Colonic mucosa (tissue), 4 donors: ENCODE results near the gene PGM1. TPM values are rescaled to one million over a fixed set of nuclear protein-coding genes. Genes with fewer than 3 reads are reported as not detected.

Experiments
- DNase-seq: peaks from one replicate; pipeline ENCODE4 v3.0.0-alpha.2; 2020
- H3K27ac ChIP-seq: fragments of 200-600 bp; one replicate; pipeline ENCODE4 v1.8.0; 2021
- H3K27me3 ChIP-seq: fragments of 200-600 bp; one replicate; pipeline ENCODE4 v1.8.0; 2021
- H3K36me3 ChIP-seq: fragments of 200-600 bp; one replicate; pipeline ENCODE4 v1.8.0; 2021
- H3K4me1 ChIP-seq: fragments of 200-600 bp; one replicate; pipeline ENCODE4 v1.8.0; 2021; ENCODE audit warnings: mild to moderate bottlenecking
- H3K4me3 ChIP-seq: fragments of 200-600 bp; one replicate; pipeline ENCODE4 v1.8.0; 2021
- H3K9ac ChIP-seq, 2 donors: one replicate each; pipeline ENCODE4 v1.7.0; 2013; ENCODE audit warnings: control low read depth in 2 of 2, low read depth in 2 of 2, low read length in 2 of 2
- H3K9me3 ChIP-seq: fragments of 200-600 bp; one replicate; pipeline ENCODE4 v1.8.0; 2021
- intact Hi-C: fragments of 100-400 bp; cut with DNase I; formaldehyde crosslinking; loops from one replicate; pipeline ENCODE4 v1.14.1; 2022
- total RNA-seq, 2 donors: library from RNA; stranded (reverse); fragmentation: NEBNext Ultra II Directional in 1 of 2; extraction: Animal tissue kit (Norgen Biotek cat#: 25700) in 1 of 2; gene quantifications; one replicate each; pipeline ENCODE4 v1.2.1, GENCODE V29; 2021
- TF ChIP-seq, protein P1 (sequence below): fragments of 200-600 bp; IDR thresholded peaks from one replicate; pipeline ENCODE4 v1.8.0; 2022; ENCODE audit warnings: antibody characterized with exemption, mild to moderate bottlenecking
- donor health status: healthy.
- donor health status: DM: no; HTN: no; CAD: no.
- donor health status: DM: no; HTN: no; CAD: no.

Gene PGM1
- total RNA-seq, 2 donors from 2014 or later, result 104 to 146 TPM

- TF ChIP-seq, protein P1, sequence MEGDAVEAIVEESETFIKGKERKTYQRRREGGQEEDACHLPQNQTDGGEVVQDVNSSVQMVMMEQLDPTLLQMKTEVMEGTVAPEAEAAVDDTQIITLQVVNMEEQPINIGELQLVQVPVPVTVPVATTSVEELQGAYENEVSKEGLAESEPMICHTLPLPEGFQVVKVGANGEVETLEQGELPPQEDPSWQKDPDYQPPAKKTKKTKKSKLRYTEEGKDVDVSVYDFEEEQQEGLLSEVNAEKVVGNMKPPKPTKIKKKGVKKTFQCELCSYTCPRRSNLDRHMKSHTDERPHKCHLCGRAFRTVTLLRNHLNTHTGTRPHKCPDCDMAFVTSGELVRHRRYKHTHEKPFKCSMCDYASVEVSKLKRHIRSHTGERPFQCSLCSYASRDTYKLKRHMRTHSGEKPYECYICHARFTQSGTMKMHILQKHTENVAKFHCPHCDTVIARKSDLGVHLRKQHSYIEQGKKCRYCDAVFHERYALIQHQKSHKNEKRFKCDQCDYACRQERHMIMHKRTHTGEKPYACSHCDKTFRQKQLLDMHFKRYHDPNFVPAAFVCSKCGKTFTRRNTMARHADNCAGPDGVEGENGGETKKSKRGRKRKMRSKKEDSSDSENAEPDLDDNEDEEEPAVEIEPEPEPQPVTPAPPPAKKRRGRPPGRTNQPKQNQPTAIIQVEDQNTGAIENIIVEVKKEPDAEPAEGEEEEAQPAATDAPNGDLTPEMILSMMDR, result no peak
- intact Hi-C loops, result no loop called here
Measured at GRCh38 chr1:63683759-63684158, 90.5 kb downstream of the PGM1 start.

DNA sequence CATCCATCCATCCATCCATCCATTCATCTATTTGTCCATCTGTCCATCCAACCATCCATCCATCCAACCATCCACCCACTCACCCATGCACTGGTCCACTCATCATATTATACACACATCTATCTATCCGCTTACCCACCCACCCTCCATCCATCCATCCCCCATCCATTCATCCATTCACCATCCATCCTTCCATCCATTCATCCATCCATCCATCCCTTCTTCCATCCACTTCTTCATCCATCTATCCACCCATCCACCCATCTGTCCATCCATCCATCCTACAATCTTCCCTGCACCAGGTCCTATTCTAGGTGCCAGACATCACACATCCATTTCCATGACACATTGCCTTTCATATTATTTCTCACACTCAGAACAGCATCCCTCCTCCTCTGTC lies 93.5 kb downstream of the PGM1 start:
- H3K9me3 ChIP-seq, result no peaks in the 10 kb centered on the region
- no peak overlapping the region for H3K4me3 ChIP-seq
- H3K27ac ChIP-seq, result no peak overlapping the region
- H3K27me3 ChIP-seq, result no peaks in the 10 kb centered on the region
- no peaks in the 10 kb centered on the region for H3K4me1 ChIP-seq
- H3K9ac ChIP-seq, result no peak overlapping the region
- intact Hi-C loops, result no loop called here
- no peaks in the 10 kb centered on the region for H3K36me3 ChIP-seq
- TF ChIP-seq, protein P1, result no peak
- DNase-seq, result no peak

More at GRCh38 chr1:63683759-63684158, 90.5 kb downstream of the PGM1 start:
- no peak overlapping the region for H3K4me3 ChIP-seq
- H3K27ac ChIP-seq, result no peak overlapping the region
- H3K27me3 ChIP-seq, result no peaks in the 10 kb centered on the region
- H3K36me3 ChIP-seq, result no peaks in the 10 kb centered on the region
- H3K9me3 ChIP-seq, result no peaks in the 10 kb centered on the region
- H3K9ac ChIP-seq, result no peak overlapping the region
- DNase-seq, result no peak
- no peaks in the 10 kb centered on the region for H3K4me1 ChIP-seq

DNA sequence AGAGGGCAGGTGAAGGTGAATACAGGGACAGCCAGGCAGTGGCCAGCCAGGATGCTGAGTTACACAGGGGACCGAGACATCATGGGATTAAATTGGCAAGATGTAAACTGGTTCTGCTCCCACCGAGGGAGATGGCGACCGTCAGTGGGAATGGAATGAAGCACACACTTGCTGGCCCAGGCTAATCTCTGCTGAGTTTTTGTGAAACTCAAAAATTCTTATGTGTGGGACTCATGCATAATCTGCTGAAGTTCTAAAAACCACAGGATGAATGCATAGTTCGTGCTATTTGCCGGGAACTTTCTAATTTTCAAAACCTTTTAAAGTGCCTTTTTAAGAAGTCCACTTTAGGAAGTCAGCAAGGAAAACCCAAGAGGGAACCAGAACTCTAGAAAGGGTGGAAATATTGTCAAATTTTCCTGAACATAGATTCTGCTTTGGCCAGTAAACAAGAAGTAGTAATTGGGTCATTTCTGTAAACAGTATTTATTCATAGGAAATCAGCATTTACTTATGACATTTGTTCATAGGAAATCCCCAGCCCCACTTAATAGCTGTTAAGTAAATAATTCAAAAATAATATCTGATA lies 95.2 kb downstream of the PGM1 start:
- intact Hi-C loops, result no loop called here

DNA sequence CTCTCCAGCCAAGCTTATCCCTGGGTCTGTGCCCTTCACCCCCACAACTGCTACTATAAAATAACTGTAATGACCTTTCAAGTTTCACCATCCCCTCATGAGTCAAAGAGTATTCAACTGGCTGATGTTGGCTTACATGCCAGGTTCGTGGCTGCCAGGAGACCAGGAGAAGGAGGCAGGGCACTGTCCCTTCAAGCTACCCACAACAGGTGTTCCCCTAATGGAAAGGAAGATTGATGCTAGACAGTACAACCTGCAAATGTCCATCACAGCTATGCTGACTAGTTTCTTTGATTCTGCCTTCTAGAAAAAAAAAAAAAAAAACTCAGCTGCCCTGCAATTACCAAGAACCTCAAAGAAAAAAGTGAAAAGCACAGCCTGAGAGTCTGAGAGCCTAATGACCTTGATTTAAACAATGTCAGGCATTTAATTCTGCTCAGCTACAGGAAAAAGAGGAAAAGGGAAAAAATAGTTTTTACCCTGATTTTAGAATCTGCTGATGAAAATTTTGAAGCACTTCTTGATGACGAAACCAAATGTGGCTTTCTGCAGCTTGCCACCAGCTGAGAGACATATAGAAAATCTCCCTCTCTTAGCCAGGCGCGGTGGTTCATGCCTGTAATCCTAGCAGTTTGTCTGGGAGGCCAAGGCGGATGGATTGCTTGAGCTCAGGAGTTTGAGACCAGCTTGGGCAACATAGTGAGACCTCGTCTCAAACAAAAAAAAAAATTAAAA lies 97.9 kb downstream of the PGM1 start:
- no peak overlapping the region for H3K4me3 ChIP-seq
- no peaks in the 10 kb centered on the region for H3K9me3 ChIP-seq
- no peaks in the 10 kb centered on the region for H3K4me1 ChIP-seq
- no peak overlapping the region for H3K9ac ChIP-seq
- no peak for DNase-seq
- no peaks in the 10 kb centered on the region for H3K36me3 ChIP-seq
- no peak overlapping the region for H3K27ac ChIP-seq
- TF ChIP-seq, protein P1, result no peak
- intact Hi-C loops, result loop anchor here (5.0 to 10.0 kb wide), 3 partner anchors 84 to 446 kb away; partner anchors contain the start of gene ROR1
- H3K27me3 ChIP-seq, result no peaks in the 10 kb centered on the region

More for the DNA sequence above, 95.2 kb downstream of the PGM1 start:
- TF ChIP-seq, protein P1, result no peak
- no peaks in the 10 kb centered on the region for H3K4me1 ChIP-seq
- no peaks in the 10 kb centered on the region for H3K27me3 ChIP-seq
- H3K4me3 ChIP-seq, result no peak overlapping the region
- H3K9ac ChIP-seq, result no peak overlapping the region
- H3K36me3 ChIP-seq, result no peaks in the 10 kb centered on the region
- H3K9me3 ChIP-seq, result no peaks in the 10 kb centered on the region
- DNase-seq, result no peak
- H3K27ac ChIP-seq, result no peak overlapping the region

DNA sequence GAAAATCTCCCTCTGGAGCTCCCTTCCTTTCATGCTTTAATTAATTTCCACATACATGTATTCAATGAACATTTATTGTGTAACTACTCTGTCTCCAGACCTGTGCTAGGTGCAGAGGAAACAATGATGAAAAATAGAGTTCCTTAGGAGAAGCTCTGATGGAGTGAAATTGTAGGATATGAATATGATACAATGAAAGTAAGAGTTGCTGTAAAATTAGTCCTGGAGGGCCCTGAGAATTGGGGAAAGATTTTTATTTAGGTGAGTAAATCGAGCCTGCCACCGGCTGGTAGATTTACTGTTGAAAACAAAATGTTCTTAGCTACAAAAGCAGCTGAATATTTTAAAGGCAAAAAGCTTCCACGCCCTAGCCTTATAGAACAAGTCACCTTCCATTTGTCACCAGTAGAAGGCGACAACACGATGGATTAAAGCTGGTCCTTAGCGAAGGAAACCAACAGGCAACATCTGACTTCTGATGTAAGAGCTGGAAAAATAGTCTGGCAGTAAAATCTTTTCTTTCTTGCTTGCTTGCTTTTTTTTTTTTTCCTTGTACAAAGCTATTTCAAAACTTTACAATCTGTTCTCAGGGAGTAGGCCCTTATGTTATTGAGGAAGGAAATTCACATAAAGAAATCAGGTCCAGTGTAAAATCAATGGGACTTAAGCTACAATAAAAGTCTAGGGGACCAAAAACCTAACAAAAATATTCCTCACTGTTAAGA lies 98.7 kb downstream of the PGM1 start:
- H3K36me3 ChIP-seq, result no peaks in the 10 kb centered on the region
- no peaks in the 10 kb centered on the region for H3K27me3 ChIP-seq
- H3K4me3 ChIP-seq, result no peak overlapping the region
- H3K9me3 ChIP-seq, result no peaks in the 10 kb centered on the region
- no peaks in the 10 kb centered on the region for H3K4me1 ChIP-seq
- no peak overlapping the region for H3K9ac ChIP-seq
- H3K27ac ChIP-seq, result peak overlapping the region; percentile 7
- TF ChIP-seq, protein P1, result peak; percentile 71
- peak; percentile 82 for DNase-seq
- intact Hi-C loops, result loop anchor here (5.0 to 10.0 kb wide), 3 partner anchors 83 to 445 kb away; partner anchors contain the start of gene ROR1
